WERI-Rb-1 (cell line): ENCODE data around the gene LHX4.
A peak's percentile ranks its signal among the peaks of the same experiment; 100 is the strongest.

Experiments
- DNase-seq: peaks from one replicate; pipeline ENCODE4 v3.0.0-alpha.2; 2020
- H3K27ac ChIP-seq: fragments of 250-450 bp; sonication (Bioruptor Pico); 2 replicates; pipeline ENCODE4 v1.5.1; 2020; ENCODE audit warnings: mild to moderate bottlenecking, moderate library complexity
- H3K27me3 ChIP-seq: fragments of 250-450 bp; sonication (Bioruptor Pico); 2 replicates; pipeline ENCODE4 v1.5.1; 2021; ENCODE audit warnings: mild to moderate bottlenecking, low read depth, moderate library complexity; ENCODE audit not compliant: insufficient read depth, severe bottlenecking
- H3K36me3 ChIP-seq: fragments of 250-450 bp; sonication (Bioruptor Pico); 2 replicates; pipeline ENCODE4 v1.5.1; 2020; ENCODE audit warnings: mild to moderate bottlenecking, moderate library complexity
- H3K4me3 ChIP-seq: 2 replicates; pipeline ENCODE4 v1.5.1; 2011; ENCODE audit warnings: low read depth, mild to moderate bottlenecking, control low read depth, low read length
- H3K9me3 ChIP-seq: fragments of 250-450 bp; sonication (Bioruptor Pico); 2 replicates; pipeline ENCODE4 v1.5.1; 2021; ENCODE audit warnings: mild to moderate bottlenecking, moderate library complexity; ENCODE audit not compliant: severe bottlenecking
- TF ChIP-seq, protein P1 (sequence below): IDR thresholded peaks from 2 replicates; pipeline ENCODE4 v1.5.1; 2011; ENCODE audit warnings: low read depth, mild to moderate bottlenecking, control low read depth, inconsistent platforms, low read length

LHX4 gene

DNA sequence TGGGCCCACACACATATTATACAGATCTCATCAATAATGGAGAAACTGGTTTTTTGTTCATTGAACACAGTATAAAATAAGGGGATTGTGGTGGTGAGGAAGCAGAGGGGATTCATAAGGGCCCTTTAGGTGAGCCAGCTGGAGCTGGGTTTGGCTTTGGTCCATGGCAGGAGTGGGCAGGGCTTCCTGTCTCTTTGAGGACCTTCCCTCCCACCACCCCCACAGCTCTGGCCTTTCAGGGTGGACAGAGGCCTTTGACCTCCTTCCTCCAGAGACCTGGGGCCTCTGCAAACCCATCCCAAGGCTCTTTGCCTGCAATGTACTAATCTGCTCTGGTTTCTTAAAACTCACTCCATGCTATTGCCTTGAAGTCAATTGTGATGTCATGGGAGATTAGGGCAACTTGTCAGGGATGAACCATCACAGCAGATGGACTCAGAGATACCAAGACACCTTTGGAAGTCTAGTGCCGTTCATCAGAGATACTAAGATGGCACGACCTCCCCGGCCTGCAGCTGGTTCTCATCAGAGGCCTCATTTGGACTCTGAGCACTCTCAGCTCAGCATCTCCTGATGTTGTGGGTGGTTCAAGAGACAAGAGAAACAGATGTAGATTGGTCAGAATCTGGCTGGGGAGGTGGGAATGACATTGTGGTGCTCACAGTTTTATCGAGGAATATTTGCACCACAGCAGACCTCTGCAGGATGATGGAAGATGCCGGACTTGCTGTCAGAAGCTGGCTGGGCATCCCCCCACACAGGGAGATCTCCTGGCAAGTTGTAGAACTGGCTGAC, 37.9 kb downstream of the LHX4 start:
- Histone ChIP-seq H3K4me3 (no peak overlapping the region), H3K36me3 (peaks cover 13% of the 10 kb centered on the region), H3K27ac (peak overlapping the region; percentile 57), H3K9me3 (no peaks in the 10 kb centered on the region), H3K27me3 (no peaks in the 10 kb centered on the region)
- TF ChIP-seq, protein P1, sequence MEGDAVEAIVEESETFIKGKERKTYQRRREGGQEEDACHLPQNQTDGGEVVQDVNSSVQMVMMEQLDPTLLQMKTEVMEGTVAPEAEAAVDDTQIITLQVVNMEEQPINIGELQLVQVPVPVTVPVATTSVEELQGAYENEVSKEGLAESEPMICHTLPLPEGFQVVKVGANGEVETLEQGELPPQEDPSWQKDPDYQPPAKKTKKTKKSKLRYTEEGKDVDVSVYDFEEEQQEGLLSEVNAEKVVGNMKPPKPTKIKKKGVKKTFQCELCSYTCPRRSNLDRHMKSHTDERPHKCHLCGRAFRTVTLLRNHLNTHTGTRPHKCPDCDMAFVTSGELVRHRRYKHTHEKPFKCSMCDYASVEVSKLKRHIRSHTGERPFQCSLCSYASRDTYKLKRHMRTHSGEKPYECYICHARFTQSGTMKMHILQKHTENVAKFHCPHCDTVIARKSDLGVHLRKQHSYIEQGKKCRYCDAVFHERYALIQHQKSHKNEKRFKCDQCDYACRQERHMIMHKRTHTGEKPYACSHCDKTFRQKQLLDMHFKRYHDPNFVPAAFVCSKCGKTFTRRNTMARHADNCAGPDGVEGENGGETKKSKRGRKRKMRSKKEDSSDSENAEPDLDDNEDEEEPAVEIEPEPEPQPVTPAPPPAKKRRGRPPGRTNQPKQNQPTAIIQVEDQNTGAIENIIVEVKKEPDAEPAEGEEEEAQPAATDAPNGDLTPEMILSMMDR: no peak
- no peak for DNase-seq

DNA sequence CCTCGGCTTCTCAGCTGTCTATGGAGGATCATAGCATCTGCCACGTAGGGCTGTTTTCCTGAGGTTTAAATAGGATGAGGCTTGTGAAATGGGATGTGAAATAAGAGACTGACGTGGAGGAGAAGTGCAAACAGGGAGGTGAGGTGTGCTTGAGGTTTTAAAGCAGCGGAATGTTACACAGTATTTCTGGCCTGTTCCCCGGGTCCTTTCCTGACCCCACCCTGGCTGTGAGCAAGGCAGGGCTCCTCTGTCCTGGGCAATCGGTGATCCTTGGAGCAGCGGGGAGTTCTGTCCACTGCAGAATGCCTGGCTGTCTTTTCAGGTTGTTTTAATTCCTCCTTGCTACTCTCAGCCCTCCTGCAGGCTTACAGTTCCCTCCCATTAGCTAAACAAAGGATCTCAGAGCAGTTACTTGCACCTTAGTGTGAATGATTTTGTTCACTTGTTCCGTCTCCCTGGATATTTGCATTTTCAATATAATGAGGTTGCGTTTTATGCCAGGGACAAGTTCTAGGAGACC, 38.6 kb downstream of the LHX4 start:
- TF ChIP-seq, protein P1: no peak
- DNase-seq: no peak
- H3K4me3 ChIP-seq: no peak overlapping the region
- peak overlapping the region; percentile 57 for H3K27ac ChIP-seq
- H3K36me3 ChIP-seq: peaks cover 20% of the 10 kb centered on the region
- H3K27me3 ChIP-seq: no peaks in the 10 kb centered on the region
- no peaks in the 10 kb centered on the region for H3K9me3 ChIP-seq

DNA sequence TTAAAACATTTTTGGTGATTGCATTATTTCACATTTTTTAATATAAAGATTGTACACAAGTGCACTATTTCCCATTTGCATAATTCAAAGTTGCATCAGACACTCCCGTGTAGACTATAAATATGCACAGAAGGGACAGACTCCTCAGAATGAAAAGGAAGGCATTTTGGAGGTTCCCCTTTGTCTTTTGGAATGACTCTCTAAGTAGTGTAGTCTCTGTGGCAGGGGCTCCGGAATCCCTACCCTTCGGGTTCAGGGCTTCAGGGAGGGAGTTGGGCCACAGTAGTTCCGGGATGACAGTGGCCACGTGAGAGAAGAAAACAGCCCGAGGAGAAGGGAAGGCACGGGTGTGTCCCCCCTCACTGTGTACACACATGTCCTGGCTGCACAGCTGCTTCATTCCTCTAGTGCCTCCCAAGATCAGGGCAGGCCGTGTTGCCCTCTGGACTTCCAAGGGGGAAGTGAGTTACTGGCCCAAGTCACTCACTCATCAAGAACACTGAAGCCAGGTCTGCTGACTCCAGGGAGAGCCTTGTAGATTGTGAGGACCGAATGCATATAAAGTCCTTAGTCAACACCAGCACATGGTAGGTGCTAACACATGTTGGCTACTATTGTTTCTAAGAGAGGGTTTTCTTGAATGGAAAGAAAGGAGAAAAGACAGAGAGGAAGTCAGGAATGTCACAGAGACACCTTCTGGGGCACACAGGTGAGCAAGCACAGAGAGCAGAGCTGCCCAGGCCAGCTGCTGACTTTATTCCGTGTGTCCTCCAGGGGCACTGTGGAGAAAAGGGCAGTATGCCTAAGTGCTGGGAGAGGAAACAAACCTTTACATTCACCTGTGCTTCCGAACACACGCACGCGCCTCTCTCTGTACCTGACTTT, 39.8 kb downstream of the LHX4 start:
- peak; percentile 75 for DNase-seq
- H3K27me3 ChIP-seq: no peaks in the 10 kb centered on the region
- no peak overlapping the region for H3K4me3 ChIP-seq
- H3K9me3 ChIP-seq: no peaks in the 10 kb centered on the region
- H3K27ac ChIP-seq: no peak overlapping the region
- peaks cover 33% of the 10 kb centered on the region for H3K36me3 ChIP-seq
- TF ChIP-seq, protein P1: peak; percentile 94

DNA sequence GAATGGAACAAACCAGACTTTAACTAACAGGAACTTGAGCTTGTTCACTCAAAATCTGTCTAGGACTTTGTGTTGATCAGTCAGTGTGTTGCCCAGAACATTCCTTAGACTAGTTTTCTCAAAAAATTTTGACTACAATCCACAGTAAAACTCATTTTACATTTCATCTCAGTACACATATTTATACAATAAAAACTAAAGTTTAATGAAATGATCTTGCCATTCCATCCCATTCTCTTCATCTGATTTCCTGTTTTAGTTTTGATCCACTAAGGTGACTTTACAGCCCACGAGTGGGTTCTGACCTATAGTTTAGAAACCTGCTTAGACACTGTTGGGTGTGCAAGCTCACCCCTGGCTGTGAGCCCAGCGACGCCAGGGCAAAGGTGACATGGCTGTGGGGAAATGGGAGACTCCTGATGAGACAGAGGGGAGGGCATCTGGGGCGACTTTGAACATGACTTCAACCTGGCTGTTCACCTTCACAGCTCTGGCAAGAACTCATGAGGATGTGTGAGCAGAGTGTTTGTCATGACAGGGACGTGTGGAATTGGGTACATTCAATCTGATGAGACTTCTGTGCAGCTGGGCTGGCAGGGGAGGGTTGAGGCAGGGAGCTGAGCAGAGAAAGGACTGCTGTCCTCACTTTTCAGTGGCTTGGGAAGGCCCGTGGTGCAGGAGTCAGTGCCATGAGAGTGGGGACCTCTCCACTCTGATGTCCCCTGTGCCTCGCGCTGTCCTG, 40.6 kb downstream of the LHX4 start:
- no peaks in the 10 kb centered on the region for H3K9me3 ChIP-seq
- no peak overlapping the region for H3K4me3 ChIP-seq
- H3K36me3 ChIP-seq: peaks cover 41% of the 10 kb centered on the region
- no peak overlapping the region; the same call in 1 of the 2 replicates for H3K27ac ChIP-seq
- DNase-seq: no peak
- H3K27me3 ChIP-seq: no peaks in the 10 kb centered on the region
- TF ChIP-seq, protein P1: no peak
